ENCODE measurements around the gene ARHGEF12.

Gene ARHGEF12

GRCh38 chr11:120335908-120336640 is at the start of gene ARHGEF12:
TSS of gene ARHGEF12 (plus strand) at chr11:120336413. CDS start at chr11:120337244, 831 bp downstream.
- DNase-seq (ENCODE audit: low spot score): peak; percentile 91

GRCh38 chr11:120288021-120288420 is 48.2 kb upstream of the ARHGEF12 start:
- DNase-seq (ENCODE audit: low spot score): no peak

DNA sequence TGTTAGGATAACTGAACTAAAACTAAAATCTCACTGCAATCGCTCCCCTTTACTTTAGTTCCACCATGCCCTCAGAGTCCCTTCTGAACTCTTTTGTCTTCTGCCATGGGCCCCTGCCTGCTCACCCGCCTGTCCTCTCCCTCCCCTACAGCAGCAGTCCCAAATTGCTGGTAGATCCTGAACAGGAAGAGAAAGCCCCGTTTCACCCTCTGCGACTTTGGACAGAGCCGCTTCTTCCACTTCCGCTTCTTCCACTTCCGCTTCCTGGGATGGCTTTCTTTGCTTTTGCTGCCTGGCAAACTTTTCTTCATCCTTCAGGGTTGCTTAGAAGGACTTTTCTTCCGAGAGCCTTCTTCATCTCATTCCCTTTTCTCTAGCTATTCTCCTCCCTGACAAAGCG is 46.8 kb upstream of the ARHGEF12 start:
- DNase-seq (ENCODE audit: low spot score): no peak

DNA sequence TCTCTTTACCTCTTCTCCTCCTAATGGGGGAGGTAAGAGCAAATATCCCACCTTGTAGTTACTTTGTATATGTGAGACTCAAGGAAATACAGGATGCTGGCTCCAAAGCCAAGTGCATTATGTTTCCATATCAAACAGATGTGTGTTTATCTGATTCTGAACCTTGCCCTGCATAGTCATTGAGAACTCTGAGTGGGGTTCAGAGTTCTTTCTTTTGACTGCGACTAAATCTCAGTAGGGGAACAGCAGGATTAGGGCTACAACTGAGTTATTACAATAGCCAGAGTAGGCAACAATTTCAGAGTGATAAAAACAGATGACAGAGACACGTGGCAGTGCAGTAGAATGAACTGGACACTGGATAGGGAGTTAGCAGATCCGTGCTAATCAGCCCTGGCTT is 45.3 kb upstream of the ARHGEF12 start:
- no peak for DNase-seq (ENCODE audit: low spot score)

DNA sequence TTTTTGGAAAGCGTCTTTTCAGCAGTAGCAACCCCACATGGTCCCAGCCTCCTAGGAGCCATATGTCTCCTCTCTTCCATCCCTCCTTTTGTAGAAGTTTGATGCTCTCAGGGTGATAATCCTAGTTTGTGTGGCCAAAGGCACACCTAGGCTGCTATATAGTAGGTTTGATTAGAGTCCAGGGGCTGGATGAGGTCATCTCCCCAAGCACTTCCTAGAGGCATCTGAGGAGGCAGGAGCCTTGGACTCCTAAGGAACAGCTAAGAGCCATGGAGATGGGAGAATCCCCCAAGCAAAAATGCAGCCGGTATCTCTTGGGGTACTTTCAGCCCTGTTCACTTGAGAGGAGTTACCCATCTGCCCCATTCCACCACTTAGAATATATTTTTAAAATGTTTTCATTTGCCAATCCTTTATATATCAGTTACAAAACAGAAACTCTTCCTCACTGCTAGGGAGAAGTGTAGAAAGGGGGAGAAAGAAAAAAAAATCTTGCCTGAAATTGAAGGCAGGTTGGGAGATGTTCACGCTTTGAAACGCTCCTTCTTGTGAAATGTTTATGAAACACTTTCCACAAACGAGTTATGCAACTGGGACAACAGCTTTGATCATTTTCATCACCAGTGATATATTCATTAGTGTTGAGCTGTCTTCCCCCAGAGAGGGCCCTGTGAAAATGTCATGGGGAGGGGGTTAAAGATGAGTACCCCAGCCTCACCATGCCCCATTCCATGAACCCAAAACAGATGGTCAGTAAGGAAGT is 43.0 kb upstream of the ARHGEF12 start:
- DNase-seq (ENCODE audit: low spot score): no peak

GRCh38 chr11:120294096-120294495 is 42.1 kb upstream of the ARHGEF12 start:
- DNase-seq (ENCODE audit: low spot score): no peak

DNA sequence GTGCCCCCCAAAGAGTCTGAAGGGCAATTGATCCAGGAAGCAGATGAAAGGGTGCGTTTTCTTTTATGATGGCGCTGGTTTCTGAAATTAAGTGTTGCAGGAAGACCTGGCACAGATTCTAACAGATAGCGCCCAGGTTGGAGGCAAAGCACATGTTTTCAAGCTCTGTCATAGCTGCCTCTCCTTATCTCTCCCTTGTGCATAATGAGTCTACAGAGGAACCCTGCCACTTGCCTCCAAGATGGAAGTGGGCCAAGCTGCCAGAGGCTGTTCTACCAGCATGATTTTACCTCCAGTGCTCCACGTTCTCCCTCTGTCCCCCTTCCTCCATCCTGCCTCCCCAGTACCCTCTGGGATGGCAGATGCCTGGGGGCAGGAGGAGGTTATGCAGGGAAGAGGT is 41.1 kb upstream of the ARHGEF12 start:
- no peak for DNase-seq (ENCODE audit: low spot score)

GRCh38 chr11:120296554-120296953 is 39.7 kb upstream of the ARHGEF12 start:
- DNase-seq (ENCODE audit: low spot score): no peak

DNA sequence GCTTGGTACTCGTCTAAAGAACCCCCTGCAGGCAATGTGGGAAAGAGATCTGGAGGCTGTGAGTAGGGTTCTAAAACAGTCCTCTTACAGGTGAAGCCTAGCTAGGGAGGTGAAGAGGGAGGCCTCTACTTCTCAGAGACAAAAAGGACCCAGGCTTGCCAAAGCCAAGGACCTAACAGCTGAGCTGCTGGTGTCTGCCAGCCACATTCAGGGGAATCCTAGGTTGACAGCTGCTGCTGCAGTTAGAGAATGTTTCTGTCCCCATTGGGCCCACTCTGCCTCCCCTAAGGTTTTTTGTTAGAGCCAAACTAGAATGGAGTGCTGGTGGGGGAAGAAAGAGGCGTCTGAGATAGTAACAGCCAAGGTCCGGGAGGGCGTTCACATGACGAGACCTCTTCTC is 37.8 kb upstream of the ARHGEF12 start:
- no peak for DNase-seq (ENCODE audit: low spot score)

GRCh38 chr11:120302001-120302805 is 34.0 kb upstream of the ARHGEF12 start:
- no peak for DNase-seq (ENCODE audit: low spot score)

DNA sequence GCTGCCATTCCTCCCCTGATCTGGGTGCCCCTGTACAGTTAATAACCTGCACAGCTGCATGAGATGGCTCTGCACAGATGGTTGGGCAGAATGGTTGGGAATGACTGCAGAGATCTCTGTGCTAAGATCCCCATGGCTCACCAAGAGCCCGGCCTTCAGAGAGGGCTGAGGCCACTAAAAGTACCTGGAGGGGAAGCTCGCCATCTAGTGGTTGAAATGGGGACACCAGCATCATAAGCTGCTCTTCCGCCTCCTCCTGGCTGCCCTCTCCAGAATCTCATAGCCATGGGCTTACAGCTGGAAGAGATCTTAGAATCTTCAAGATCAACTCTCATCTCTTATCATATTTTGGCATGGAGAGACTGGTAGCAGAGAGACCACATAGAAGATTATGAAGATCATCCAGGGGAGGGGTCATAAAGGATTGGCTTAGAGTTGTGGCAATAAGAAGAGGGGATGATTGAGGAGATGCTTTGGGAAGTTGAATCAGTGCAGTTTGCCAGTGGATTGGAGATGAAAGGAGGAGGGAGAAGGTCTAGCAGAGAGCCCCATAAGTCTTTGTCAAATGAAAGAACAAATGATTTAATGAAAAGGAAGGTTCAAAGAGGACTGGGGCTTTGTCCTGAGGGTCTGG is 33.1 kb upstream of the ARHGEF12 start:
- DNase-seq (ENCODE audit: low spot score): peak; percentile 73

- DNase-seq (ENCODE audit: low spot score): no peak
Observed at GRCh38 chr11:120304526-120304925, 31.7 kb upstream of the ARHGEF12 start.

- no peak for DNase-seq (ENCODE audit: low spot score)
Observed at GRCh38 chr11:120305286-120305685, 30.9 kb upstream of the ARHGEF12 start.

- no peak for DNase-seq (ENCODE audit: low spot score)
Observed at GRCh38 chr11:120306519-120307242, 29.5 kb upstream of the ARHGEF12 start.

- DNase-seq (ENCODE audit: low spot score): no peak
Observed at GRCh38 chr11:120307476-120307875, 28.7 kb upstream of the ARHGEF12 start.

DNA sequence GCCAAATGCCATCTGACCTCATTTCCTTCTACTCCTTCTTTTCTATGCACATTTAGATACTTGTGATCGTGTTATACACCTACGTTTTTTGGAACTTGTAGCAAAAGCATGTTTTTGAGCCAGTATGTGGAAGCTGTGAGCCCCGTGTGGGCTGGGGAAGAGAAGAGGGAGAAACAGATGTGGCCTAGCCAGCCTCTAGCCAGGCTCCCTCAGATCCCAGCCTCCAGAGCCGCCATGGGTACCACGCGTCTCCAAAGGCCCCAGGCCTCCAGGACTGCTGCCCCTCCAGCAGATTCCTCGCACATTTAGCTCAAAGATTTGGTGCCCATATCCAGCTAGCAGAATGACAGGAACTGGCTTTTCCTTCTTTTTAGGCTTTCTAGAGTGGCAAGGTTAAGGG is 28.1 kb upstream of the ARHGEF12 start:
- no peak for DNase-seq (ENCODE audit: low spot score)

GRCh38 chr11:120310870-120311269 is 25.3 kb upstream of the ARHGEF12 start:
- DNase-seq (ENCODE audit: low spot score): no peak

- DNase-seq (ENCODE audit: low spot score): no peak
Observed at GRCh38 chr11:120314861-120315260, 21.4 kb upstream of the ARHGEF12 start.

- DNase-seq (ENCODE audit: low spot score): no peak
Observed at GRCh38 chr11:120316880-120317688, 19.1 kb upstream of the ARHGEF12 start.

DNA sequence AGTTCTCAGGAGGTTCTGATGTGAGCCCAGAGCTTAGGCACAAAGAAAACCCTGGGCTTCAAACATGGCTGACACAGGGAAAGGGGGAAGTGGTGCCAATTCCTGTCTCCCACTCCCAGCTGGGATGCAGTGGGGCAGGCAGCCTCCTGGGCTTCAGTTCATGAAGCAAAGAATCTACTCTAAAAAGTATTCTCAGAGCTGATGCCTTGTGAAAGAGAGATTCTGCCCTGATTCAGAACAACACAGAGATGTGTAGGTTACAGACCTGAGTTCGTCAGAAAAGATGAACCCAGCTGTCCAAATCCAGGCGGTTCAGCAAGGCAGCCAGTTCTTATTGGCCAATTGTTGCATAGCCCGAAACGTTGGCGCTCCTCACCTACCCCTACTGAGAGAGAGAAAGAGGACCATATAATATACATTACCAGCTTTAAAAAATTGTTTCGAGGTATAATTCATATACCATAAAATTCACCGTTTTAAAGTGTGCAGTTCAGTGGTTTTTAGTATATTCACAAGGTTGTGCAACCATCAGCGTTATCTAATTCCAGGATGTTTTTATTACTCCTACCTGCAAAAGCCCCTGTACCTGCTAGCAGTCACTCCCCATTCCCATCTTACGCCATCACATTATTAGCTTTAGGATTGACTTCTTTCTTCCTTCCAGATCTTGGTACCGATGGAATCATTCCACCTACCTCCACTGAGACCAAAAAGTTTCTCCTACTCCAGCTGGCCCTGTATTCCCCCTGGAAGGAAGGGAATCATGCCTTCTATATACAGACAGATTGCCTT is 18.3 kb upstream of the ARHGEF12 start:
- no peak for DNase-seq (ENCODE audit: low spot score)

Measured in germinal center (tissue), 1 donor.